PFSK-1 (cell line): ENCODE data around the gene IGFALS.

Experiments
- FOXP2 ChIP-seq: optimal IDR thresholded peaks from 2 replicates; pipeline ENCODE3; 2011; ENCODE audit warnings: borderline replicate concordance, control low read depth, inconsistent platforms; ENCODE audit not compliant: insufficient read depth; ENCODE audit errors: extremely low read length, extremely low read depth
- POLR2AphosphoS5 ChIP-seq: IDR thresholded peaks from 2 replicates; pipeline ENCODE4 v1.6.1; 2012; ENCODE audit warnings: low read depth, mild to moderate bottlenecking, control low read depth, low read length, moderate library complexity
- SIN3A ChIP-seq: IDR thresholded peaks from 2 replicates; pipeline ENCODE4 v1.6.1; 2012; ENCODE audit warnings: mild to moderate bottlenecking, low read length, moderate library complexity, borderline replicate concordance; ENCODE audit not compliant: insufficient read depth
- TAF1 ChIP-seq: IDR thresholded peaks from 2 replicates; pipeline ENCODE4 v1.6.1; 2012; ENCODE audit warnings: low read length, control low read depth, borderline replicate concordance; ENCODE audit not compliant: insufficient read depth
- TF ChIP-seq, protein P1 (sequence below), 2 experiments: IDR thresholded peaks; 2 replicates each; pipeline versions ENCODE4 v1.6.1 to v1.8.0; 2011 to 2012; ENCODE audit warnings: low read depth in 2 of 2, low read length in 2 of 2, control low read depth in 1 of 2, inconsistent platforms in 1 of 2, mild to moderate bottlenecking in 1 of 2, moderate library complexity in 1 of 2; ENCODE audit not compliant: insufficient read depth in 1 of 2

GRCh38 chr16:1762196-1762878, 31.2 kb downstream of the IGFALS start:
- TF ChIP-seq TAF1 (no peak), POLR2AphosphoS5 (no peak; the same call in 1 of the 2 replicates), SIN3A (no peak), FOXP2 (no peak)
- TF ChIP-seq, protein P1, sequence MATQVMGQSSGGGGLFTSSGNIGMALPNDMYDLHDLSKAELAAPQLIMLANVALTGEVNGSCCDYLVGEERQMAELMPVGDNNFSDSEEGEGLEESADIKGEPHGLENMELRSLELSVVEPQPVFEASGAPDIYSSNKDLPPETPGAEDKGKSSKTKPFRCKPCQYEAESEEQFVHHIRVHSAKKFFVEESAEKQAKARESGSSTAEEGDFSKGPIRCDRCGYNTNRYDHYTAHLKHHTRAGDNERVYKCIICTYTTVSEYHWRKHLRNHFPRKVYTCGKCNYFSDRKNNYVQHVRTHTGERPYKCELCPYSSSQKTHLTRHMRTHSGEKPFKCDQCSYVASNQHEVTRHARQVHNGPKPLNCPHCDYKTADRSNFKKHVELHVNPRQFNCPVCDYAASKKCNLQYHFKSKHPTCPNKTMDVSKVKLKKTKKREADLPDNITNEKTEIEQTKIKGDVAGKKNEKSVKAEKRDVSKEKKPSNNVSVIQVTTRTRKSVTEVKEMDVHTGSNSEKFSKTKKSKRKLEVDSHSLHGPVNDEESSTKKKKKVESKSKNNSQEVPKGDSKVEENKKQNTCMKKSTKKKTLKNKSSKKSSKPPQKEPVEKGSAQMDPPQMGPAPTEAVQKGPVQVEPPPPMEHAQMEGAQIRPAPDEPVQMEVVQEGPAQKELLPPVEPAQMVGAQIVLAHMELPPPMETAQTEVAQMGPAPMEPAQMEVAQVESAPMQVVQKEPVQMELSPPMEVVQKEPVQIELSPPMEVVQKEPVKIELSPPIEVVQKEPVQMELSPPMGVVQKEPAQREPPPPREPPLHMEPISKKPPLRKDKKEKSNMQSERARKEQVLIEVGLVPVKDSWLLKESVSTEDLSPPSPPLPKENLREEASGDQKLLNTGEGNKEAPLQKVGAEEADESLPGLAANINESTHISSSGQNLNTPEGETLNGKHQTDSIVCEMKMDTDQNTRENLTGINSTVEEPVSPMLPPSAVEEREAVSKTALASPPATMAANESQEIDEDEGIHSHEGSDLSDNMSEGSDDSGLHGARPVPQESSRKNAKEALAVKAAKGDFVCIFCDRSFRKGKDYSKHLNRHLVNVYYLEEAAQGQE (IDR thresholded peaks at IDR 0.05; ENCODE audit: insufficient read depth in 1 of 2, low read depth in 2 of 2, low read length in 2 of 2): no peak
